Esophagus muscularis mucosa (tissue), 4 donors: ENCODE measurements around the gene NTSR2.

Experiments
- EP300 ChIP-seq: sonication (generic); formaldehyde crosslinking; IDR thresholded peaks from one replicate; pipeline ENCODE4 v1.6.1; 2017; ENCODE audit warnings: antibody characterized with exemption
- POLR2A ChIP-seq: fragments of 450-650 bp; IDR thresholded peaks from one replicate; pipeline ENCODE4 v1.6.1; 2017; ENCODE audit warnings: antibody characterized with exemption, moderate library complexity, mild to moderate bottlenecking, low read depth
- TF ChIP-seq, protein P1 (sequence below), 3 experiments: fragments of 200-600 bp in 2 of 3; fragments of 450-650 bp in 1 of 3; sonication (generic) in 2 of 3; IDR thresholded peaks; one replicate each; pipeline ENCODE4 v1.5.1; 2017 to 2019; ENCODE audit warnings: antibody characterized with exemption in 3 of 3, mild to moderate bottlenecking in 2 of 3, moderate library complexity in 1 of 3

DNA sequence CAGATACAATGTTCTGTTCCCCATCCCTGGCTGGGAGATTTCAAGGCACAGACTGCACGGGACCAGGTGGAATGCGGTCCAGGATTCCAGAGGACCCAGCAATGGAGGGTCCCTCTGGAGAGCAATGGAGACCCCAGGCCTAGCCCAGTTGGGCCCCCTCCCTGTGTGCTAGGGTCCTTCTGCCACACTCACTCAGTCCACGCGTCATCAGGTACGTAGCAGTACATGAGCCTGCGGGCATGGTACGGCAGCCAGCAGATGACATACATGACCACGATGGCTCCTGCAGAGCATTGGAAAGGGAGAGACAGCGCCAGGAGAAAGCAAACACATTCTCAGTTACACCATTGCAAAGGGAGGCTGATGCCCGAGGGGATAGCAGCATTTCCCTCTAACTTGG lies 10.1 kb downstream of the NTSR2 start:
- TF ChIP-seq POLR2A (no peak), EP300 (no peak)
- TF ChIP-seq, protein P1, sequence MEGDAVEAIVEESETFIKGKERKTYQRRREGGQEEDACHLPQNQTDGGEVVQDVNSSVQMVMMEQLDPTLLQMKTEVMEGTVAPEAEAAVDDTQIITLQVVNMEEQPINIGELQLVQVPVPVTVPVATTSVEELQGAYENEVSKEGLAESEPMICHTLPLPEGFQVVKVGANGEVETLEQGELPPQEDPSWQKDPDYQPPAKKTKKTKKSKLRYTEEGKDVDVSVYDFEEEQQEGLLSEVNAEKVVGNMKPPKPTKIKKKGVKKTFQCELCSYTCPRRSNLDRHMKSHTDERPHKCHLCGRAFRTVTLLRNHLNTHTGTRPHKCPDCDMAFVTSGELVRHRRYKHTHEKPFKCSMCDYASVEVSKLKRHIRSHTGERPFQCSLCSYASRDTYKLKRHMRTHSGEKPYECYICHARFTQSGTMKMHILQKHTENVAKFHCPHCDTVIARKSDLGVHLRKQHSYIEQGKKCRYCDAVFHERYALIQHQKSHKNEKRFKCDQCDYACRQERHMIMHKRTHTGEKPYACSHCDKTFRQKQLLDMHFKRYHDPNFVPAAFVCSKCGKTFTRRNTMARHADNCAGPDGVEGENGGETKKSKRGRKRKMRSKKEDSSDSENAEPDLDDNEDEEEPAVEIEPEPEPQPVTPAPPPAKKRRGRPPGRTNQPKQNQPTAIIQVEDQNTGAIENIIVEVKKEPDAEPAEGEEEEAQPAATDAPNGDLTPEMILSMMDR (IDR thresholded peaks at IDR 0.05) = no peak
